Measurements from ENCODE around the gene KCNJ16.

KCNJ16 gene

GRCh38 chr17:70100983-70101382 lies 26.0 kb downstream of the KCNJ16 start:
- no peak for DNase-seq (ENCODE audit: low read depth)
- H3K4me3 ChIP-seq (replicated peaks; ENCODE audit: low read depth, low read length), result no peak overlapping the region
- no peak for TF ChIP-seq CTCF (IDR thresholded peaks at IDR 0.05; ENCODE audit: low read length, missing control alignments)

- DNase-seq (ENCODE audit: low read depth), result no peak
These were observed 27.5 kb downstream of the KCNJ16 start for GRCh38 chr17:70102531-70102930.

GRCh38 chr17:70104791-70105523 lies 29.9 kb downstream of the KCNJ16 start:
- no peak overlapping the region for H3K4me3 ChIP-seq (replicated peaks; ENCODE audit: low read depth, low read length)
- TF ChIP-seq CTCF (IDR thresholded peaks at IDR 0.05; ENCODE audit: low read length, missing control alignments), result no peak
- no peak for DNase-seq (ENCODE audit: low read depth)

More at GRCh38 chr17:70102531-70102930, 27.5 kb downstream of the KCNJ16 start:
- TF ChIP-seq CTCF (IDR thresholded peaks at IDR 0.05; ENCODE audit: low read length, missing control alignments), result no peak
- no peak overlapping the region for H3K4me3 ChIP-seq (replicated peaks; ENCODE audit: low read depth, low read length)

GRCh38 chr17:70105641-70106040 lies 30.6 kb downstream of the KCNJ16 start:
- TF ChIP-seq CTCF (IDR thresholded peaks at IDR 0.05; ENCODE audit: low read length, missing control alignments), result no peak
- H3K4me3 ChIP-seq (replicated peaks; ENCODE audit: low read depth, low read length), result no peak overlapping the region
- DNase-seq (ENCODE audit: low read depth), result no peak

GRCh38 chr17:70106551-70106950 lies 31.5 kb downstream of the KCNJ16 start:
- TF ChIP-seq CTCF (IDR thresholded peaks at IDR 0.05; ENCODE audit: low read length, missing control alignments), result no peak
- no peak for DNase-seq (ENCODE audit: low read depth)
- no peak overlapping the region for H3K4me3 ChIP-seq (replicated peaks; ENCODE audit: low read depth, low read length)

GRCh38 chr17:70107441-70107840 lies 32.4 kb downstream of the KCNJ16 start:
- TF ChIP-seq CTCF (IDR thresholded peaks at IDR 0.05; ENCODE audit: low read length, missing control alignments), result no peak
- H3K4me3 ChIP-seq (replicated peaks; ENCODE audit: low read depth, low read length), result no peak overlapping the region
- no peak for DNase-seq (ENCODE audit: low read depth)
